Stomach (tissue), 9 donors: Measurements from ENCODE around the gene PRKD1. TPM values are rescaled to one million over a fixed set of nuclear protein-coding genes. Genes with fewer than 3 reads are reported as not detected.

ENCODE experiments used
- DNase-seq, 2 donors: peaks; one replicate each; pipeline versions ENCODE4 v3.0.0 to v3.0.0-alpha.2; 2013 to 2019
- H3K27ac ChIP-seq, 5 donors: fragments of 200-600 bp in 4 of 5; sonication (generic) in 4 of 5; one replicate each; pipeline ENCODE4 v1.5.1; 2013 to 2019; ENCODE audit warnings: mild to moderate bottlenecking in 1 of 5, moderate library complexity in 1 of 5
- H3K27me3 ChIP-seq, 3 donors: fragments of 200-600 bp; sonication (generic); one replicate each; pipeline ENCODE4 v1.5.1; 2017 to 2019; ENCODE audit warnings: mixed run types in 1 of 3
- H3K36me3 ChIP-seq, 4 donors: fragments of 200-600 bp; sonication (generic); 1 replicate in 3 of 4; 2 replicates in 1 of 4; pipeline ENCODE4 v1.5.1; 2016 to 2019
- H3K4me1 ChIP-seq, 4 donors: fragments of 200-600 bp; sonication (generic); one replicate each; pipeline ENCODE4 v1.5.1; 2016 to 2019
- H3K4me3 ChIP-seq, 4 donors: fragments of 200-600 bp; sonication (generic) in 3 of 4; one replicate each; pipeline ENCODE4 v1.5.1; 2016 to 2019; ENCODE audit warnings: mild to moderate bottlenecking in 1 of 4
- H3K9me3 ChIP-seq, 4 donors: fragments of 200-600 bp; sonication (generic); one replicate each; pipeline ENCODE4 v1.5.1; 2016 to 2019
- CTCF ChIP-seq, 7 experiments: fragments of 450-650 bp in 4 of 7; fragments of 200-600 bp in 3 of 7; sonication (generic) in 3 of 7; IDR thresholded peaks; one replicate each; pipeline ENCODE4 v1.5.1; 2016 to 2019; ENCODE audit warnings: antibody characterized with exemption in 7 of 7, control low read depth in 2 of 7, mild to moderate bottlenecking in 1 of 7
- EP300 ChIP-seq: sonication (generic); formaldehyde crosslinking; IDR thresholded peaks from one replicate; pipeline ENCODE4 v1.6.1; 2017; ENCODE audit warnings: antibody characterized with exemption
- POLR2A ChIP-seq, 4 donors: fragments of 450-650 bp; IDR thresholded peaks; one replicate each; pipeline ENCODE4 v1.6.1; 2016; ENCODE audit warnings: antibody characterized with exemption in 4 of 4, control low read depth in 2 of 4, mild to moderate bottlenecking in 1 of 4, moderate library complexity in 1 of 4
- POLR2AphosphoS5 ChIP-seq, 3 donors: sonication (generic); formaldehyde crosslinking; IDR thresholded peaks; one replicate each; pipeline ENCODE4 v1.6.1; 2016; ENCODE audit warnings: antibody characterized with exemption in 3 of 3
- WGBS, 5 donors: extraction: QIAGEN DNeasy Blood & Tissue Kit in 3 of 5; methylation state at CpG; one replicate each; pipeline versions ENCODE4 v1.1.5 to v1.1.7; 2013 to 2018; 5-methylcytosine and 5-hydroxymethylcytosine counted together
- intact Hi-C: fragments of 100-400 bp; cut with DNase I; formaldehyde crosslinking; loops from one replicate; pipeline ENCODE4 v1.15.1; 2023; ENCODE audit warnings: low total_unique reads
- polyA plus RNA-seq, 3 donors: library from polyadenylated mRNA; stranded (reverse); fragments of 200-250 nt; gene quantifications; one replicate each; pipeline ENCODE4 v1.2.3, GENCODE V29; 2013
- total RNA-seq, 5 donors: library from RNA; depleted of rRNA; stranded (reverse); fragments of >200 nt; gene quantifications; one replicate each; pipeline versions ENCODE4 v1.1.0 to v1.2.3, GENCODE V29; 2014 to 2016
- donor health status: healthy with polysubstance abuse.
- donor health status: Bipolar disorder and iron deficiency.
- donor health status: healthy.

The PRKD1 gene
- total and polyA plus RNA-seq, 8 donors = 1.6 to 26.6 (median 4.9) TPM

DNA sequence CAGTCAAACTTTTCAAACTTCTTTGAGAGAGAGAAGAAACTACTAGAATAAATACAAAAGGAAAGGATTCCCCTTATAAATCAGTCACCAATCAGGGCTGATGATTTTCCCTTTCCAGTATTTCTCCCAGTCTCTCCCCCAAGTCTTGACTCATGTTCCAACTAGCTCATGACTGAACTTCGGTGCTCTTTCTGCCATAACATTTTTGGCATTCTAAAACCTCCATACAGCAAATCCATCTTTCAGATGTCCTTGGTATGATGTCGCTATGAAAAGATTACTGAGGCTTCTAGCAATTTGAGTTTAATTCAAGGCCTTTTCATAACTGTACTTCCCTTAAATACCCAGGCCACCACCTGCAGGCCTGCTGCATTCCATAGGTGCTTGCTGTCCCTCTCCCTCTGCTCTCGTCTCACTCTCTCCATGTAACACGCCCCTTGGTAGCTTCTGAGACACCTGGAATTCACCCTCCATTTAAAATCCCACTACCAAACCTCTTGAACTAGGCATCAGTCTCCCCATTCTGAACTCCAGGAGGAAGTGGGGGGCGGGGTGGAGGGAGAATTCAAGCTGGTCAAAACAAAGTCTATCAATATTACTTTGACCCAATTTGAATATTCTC, 2.4 kb downstream of the PRKD1 start:
- Histone ChIP-seq H3K27me3 (peaks cover 0 to 24% (median 0%) of the 10 kb centered on the region in 3 donors), H3K36me3 (no peaks in the 10 kb centered on the region), H3K4me1 (peaks cover 10 to 21% (median 19%) of the 10 kb centered on the region in 4 donors), H3K27ac (no peak overlapping the region), H3K4me3 (no peak overlapping the region), H3K9me3 (no peaks in the 10 kb centered on the region)
- WGBS, 5 donors = 74 to 81% (median 79%) methylated on average over 5 of the region's 5 CpGs
- no peak for DNase-seq
- intact Hi-C loops = no loop called here
- TF ChIP-seq POLR2A (IDR thresholded peaks at IDR 0.05) (no peak), POLR2AphosphoS5 (IDR thresholded peaks at IDR 0.05) (no peak), EP300 (no peak), CTCF (IDR thresholded peaks at IDR 0.05) (no peak)

DNA sequence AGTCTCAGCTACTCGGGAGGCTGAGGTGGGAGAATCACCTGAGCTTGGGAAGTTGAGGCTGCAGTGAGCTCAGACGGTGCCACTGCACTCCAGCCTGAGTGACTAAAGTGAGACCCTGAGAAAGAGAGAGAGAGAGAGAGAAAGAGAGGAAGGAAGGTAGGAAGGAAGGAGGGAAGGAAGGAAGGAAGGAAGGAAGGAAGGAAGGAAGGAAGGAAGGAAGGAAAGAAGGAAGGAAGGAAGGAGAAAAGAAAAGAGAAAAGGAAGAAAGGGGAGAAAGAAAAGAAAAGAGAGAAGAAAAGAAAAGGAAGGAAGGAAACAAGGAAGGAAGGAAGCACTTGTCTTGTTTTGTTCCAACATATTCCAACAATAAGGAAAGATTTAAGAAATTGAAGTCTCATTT, 7.8 kb downstream of the PRKD1 start:
- peaks cover 0 to under 1% (median 0%) of the 10 kb centered on the region in 4 donors for H3K4me1 ChIP-seq
- H3K4me3 ChIP-seq = no peak overlapping the region
- TF ChIP-seq POLR2A (IDR thresholded peaks at IDR 0.05) = no peak
- no peak for TF ChIP-seq POLR2AphosphoS5 (IDR thresholded peaks at IDR 0.05)
- TF ChIP-seq CTCF (IDR thresholded peaks at IDR 0.05) = no peak
- no peak for TF ChIP-seq EP300
- H3K36me3 ChIP-seq = no peaks in the 10 kb centered on the region
- no peak for DNase-seq
- WGBS, 5 donors = 80 to 98% (median 96%) methylated on average over 2 of the region's 2 CpGs
- intact Hi-C loops = no loop called here
- no peaks in the 10 kb centered on the region for H3K27me3 ChIP-seq
- H3K9me3 ChIP-seq = no peaks in the 10 kb centered on the region
- H3K27ac ChIP-seq = no peak overlapping the region

DNA sequence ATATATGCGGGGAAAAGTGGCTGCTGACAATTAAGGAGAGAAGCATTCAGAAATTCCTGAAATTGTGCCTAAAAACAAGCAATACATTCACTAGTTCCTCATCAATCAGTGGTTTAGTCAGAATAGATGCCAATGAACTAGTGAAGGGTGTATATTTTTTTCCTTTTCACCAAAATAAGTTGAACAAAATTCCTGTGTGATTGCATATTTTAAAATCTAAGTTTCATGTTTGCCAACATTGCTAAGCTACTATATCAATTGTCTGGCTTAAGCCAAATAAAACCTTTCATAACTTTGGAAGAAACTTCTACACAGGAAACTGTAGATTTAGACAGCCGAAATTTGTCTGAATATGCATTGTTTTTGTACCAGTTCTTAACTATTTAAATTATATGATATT, 8.7 kb downstream of the PRKD1 start:
- intact Hi-C loops = no loop called here
- H3K9me3 ChIP-seq = no peaks in the 10 kb centered on the region
- 58 to 79% (median 71%) methylated on average over 2 of the region's 2 CpGs for WGBS, 5 donors
- no peak overlapping the region for H3K27ac ChIP-seq
- H3K4me3 ChIP-seq = no peak overlapping the region
- TF ChIP-seq POLR2A (IDR thresholded peaks at IDR 0.05) (no peak), POLR2AphosphoS5 (IDR thresholded peaks at IDR 0.05) (no peak), CTCF (IDR thresholded peaks at IDR 0.05) (no peak), EP300 (no peak)
- no peak for DNase-seq
- no peaks in the 10 kb centered on the region for H3K27me3 ChIP-seq
- H3K36me3 ChIP-seq = no peaks in the 10 kb centered on the region
- H3K4me1 ChIP-seq = no peaks in the 10 kb centered on the region

DNA sequence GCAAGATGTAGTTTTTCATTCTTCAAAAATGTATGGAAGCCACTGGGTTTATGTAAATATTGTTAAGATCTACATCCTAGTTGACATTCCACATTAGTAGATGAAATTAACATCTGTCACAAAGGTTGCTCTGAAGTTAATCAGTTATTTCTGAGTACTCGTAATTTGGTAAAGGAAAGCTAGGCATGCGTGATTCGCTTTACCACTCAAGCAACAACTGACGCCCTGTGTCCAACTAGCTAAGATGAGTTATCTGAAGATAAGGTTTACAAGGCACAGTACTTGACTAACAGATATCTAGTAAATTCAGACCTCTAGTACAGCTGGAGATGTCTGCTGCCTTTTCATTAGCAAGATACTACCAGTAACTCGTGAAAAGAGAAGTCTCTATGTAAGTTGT, 14.1 kb downstream of the PRKD1 start:
- Histone ChIP-seq H3K4me3 (no peak overlapping the region), H3K27me3 (no peaks in the 10 kb centered on the region), H3K27ac (no peak overlapping the region), H3K4me1 (no peaks in the 10 kb centered on the region), H3K36me3 (no peaks in the 10 kb centered on the region), H3K9me3 (peaks cover 0 to 11% (median 3%) of the 10 kb centered on the region in 4 donors)
- no peak for DNase-seq
- intact Hi-C loops = no loop called here
- 70 to 85% (median 76%) methylated on average over 5 of the region's 5 CpGs for WGBS, 5 donors
- no peak for TF ChIP-seq CTCF (IDR thresholded peaks at IDR 0.05)
- TF ChIP-seq POLR2A (IDR thresholded peaks at IDR 0.05) = no peak
- TF ChIP-seq POLR2AphosphoS5 (IDR thresholded peaks at IDR 0.05) = no peak
- TF ChIP-seq EP300 = no peak
